AG04450 (cell line): ENCODE data around the gene CALM1. TPM values are rescaled to one million over a fixed set of nuclear protein-coding genes. Genes with fewer than 3 reads are reported as not detected.

Experiments
- CTCF ChIA-PET: fragments of 300-600, 350-600 bp; formaldehyde crosslinking; extraction: SDS; loops from one replicate; lab custom pipeline; 2022; ENCODE audit warnings: antibody characterized with exemption, inconsistent platforms; lab: Charles Lee
- POLR2A ChIA-PET: fragments of 350-600 bp; formaldehyde crosslinking; extraction: SDS; loops from one replicate; lab custom pipeline; 2021; ENCODE audit warnings: antibody characterized with exemption, inconsistent platforms; lab: Yijun Ruan, JAX
- DNase-seq: peaks from one replicate; pipeline ENCODE4 v3.0.0-alpha.2; 2011; ENCODE audit warnings: low read depth, low spot score
- H3K27ac ChIP-seq: one replicate; pipeline ENCODE4 v1.5.1; 2012; ENCODE audit warnings: low read depth, low read length, control low read depth
- H3K27me3 ChIP-seq: one replicate; pipeline ENCODE4 v1.6.0; 2012; ENCODE audit warnings: low read length; ENCODE audit not compliant: control insufficient read depth, insufficient read depth
- H3K4me3 ChIP-seq: 2 replicates; pipeline ENCODE4 v1.5.1; 2011; ENCODE audit warnings: mild to moderate bottlenecking, low read depth, low read length, control low read depth
- H3K9me3 ChIP-seq: 2 replicates; pipeline ENCODE4 v1.5.1; 2012; ENCODE audit warnings: low read length; ENCODE audit not compliant: control insufficient read depth, insufficient read depth
- CTCF ChIP-seq: IDR thresholded peaks from 2 replicates; pipeline ENCODE4 v1.5.1; 2011; ENCODE audit warnings: low read depth, low read length, control low read depth, inconsistent platforms
- polyA plus RNA-seq: library from polyadenylated mRNA; depleted of rRNA; stranded (reverse); fragments of >200 nt; gene quantifications from 2 replicates; pipeline ENCODE4 v1.2.3, GENCODE V29; 2011

The CALM1 gene
- polyA plus RNA-seq, 1 experiment: 549 TPM

GRCh38 chr14:90421632-90422020 is 24.8 kb downstream of the CALM1 start:
- DNase-seq: no peak
- Histone ChIP-seq H3K4me3 (no peak overlapping the region), H3K27ac (no peak overlapping the region), H3K9me3 (no peaks in the 10 kb centered on the region), H3K27me3 (no peaks in the 10 kb centered on the region)
- ChIA-PET POLR2A (no interaction called here), CTCF (no interaction called here)
- TF ChIP-seq CTCF: no peak

GRCh38 chr14:90423166-90423565 is 26.3 kb downstream of the CALM1 start:
- H3K9me3 ChIP-seq: no peaks in the 10 kb centered on the region
- H3K4me3 ChIP-seq: no peak overlapping the region
- no peak overlapping the region for H3K27ac ChIP-seq
- TF ChIP-seq CTCF: no peak
- peaks cover 7% of the 10 kb centered on the region for H3K27me3 ChIP-seq
- DNase-seq: no peak
- ChIA-PET POLR2A (no interaction called here), CTCF (no interaction called here)

GRCh38 chr14:90424075-90424474 is 27.2 kb downstream of the CALM1 start:
- DNase-seq: no peak
- peaks cover 10% of the 10 kb centered on the region for H3K27me3 ChIP-seq
- ChIA-PET POLR2A (no interaction called here), CTCF (no interaction called here)
- H3K4me3 ChIP-seq: no peak overlapping the region
- no peak for TF ChIP-seq CTCF
- no peak overlapping the region for H3K27ac ChIP-seq
- H3K9me3 ChIP-seq: peaks cover 1% of the 10 kb centered on the region; the same call in 1 of the 2 replicates

- no peak for DNase-seq
- ChIA-PET POLR2A (no interaction called here), CTCF (interaction anchor here (1.2 kb wide), 1 partner anchor 24 kb away, joined by 4 read pairs; no protein-coding TSS in a partner anchor)
- peaks cover 10% of the 10 kb centered on the region for H3K27me3 ChIP-seq
- no peak overlapping the region for H3K4me3 ChIP-seq
- H3K27ac ChIP-seq: no peak overlapping the region
- no peak for TF ChIP-seq CTCF
- H3K9me3 ChIP-seq: peaks cover 3% of the 10 kb centered on the region; the same call in 1 of the 2 replicates
Measured at GRCh38 chr14:90424686-90425372, 28.0 kb downstream of the CALM1 start.

- Histone ChIP-seq H3K27ac (no peak overlapping the region), H3K9me3 (peaks cover 3% of the 10 kb centered on the region; the same call in 1 of the 2 replicates), H3K4me3 (no peak overlapping the region), H3K27me3 (peaks cover 10% of the 10 kb centered on the region)
- no peak for TF ChIP-seq CTCF
- ChIA-PET CTCF (interaction anchor here (1.2 kb wide), 1 partner anchor 25 kb away, joined by 4 read pairs; no protein-coding TSS in a partner anchor), POLR2A (no interaction called here)
- no peak for DNase-seq
Measured at GRCh38 chr14:90425373-90425879, 28.6 kb downstream of the CALM1 start.
